Stimulated activated CD4-positive, alpha-beta T cell treated with anti-CD3 and anti-CD28 coated beads, Interleukin-2, amount 100 ng/mL, for 24 hours (primary cell): ENCODE measurements around the gene CLK3.
A peak's percentile ranks its signal among the peaks of the same experiment; 100 is the strongest.

Experiments used
- DNase-seq, 2 donors: peaks; one replicate each; pipeline ENCODE4 v3.0.0-alpha.2; 2020

Gene CLK3

GRCh38 chr15:74603789-74604705, 11.6 kb upstream of the CLK3 start:
- DNase-seq = no peak

- DNase-seq = no peak
Measured at GRCh38 chr15:74604983-74605794, 10.4 kb upstream of the CLK3 start.

GRCh38 chr15:74605795-74606150, 9.9 kb upstream of the CLK3 start:
- DNase-seq = no peak

GRCh38 chr15:74608786-74609185, 6.8 kb upstream of the CLK3 start:
- no peak for DNase-seq

GRCh38 chr15:74609938-74610301, 5.7 kb upstream of the CLK3 start:
- DNase-seq = no peak

- DNase-seq = no peak
Measured at GRCh38 chr15:74610302-74610951, 5.2 kb upstream of the CLK3 start.

GRCh38 chr15:74611341-74611740, 4.3 kb upstream of the CLK3 start:
- DNase-seq = no peak

- DNase-seq = no peak
Measured at GRCh38 chr15:74611834-74612233, 3.8 kb upstream of the CLK3 start.

GRCh38 chr15:74612677-74613076, 3.0 kb upstream of the CLK3 start:
- DNase-seq = no peak

GRCh38 chr15:74613089-74613952, 2.3 kb upstream of the CLK3 start:
- DNase-seq = no peak

- no peak for DNase-seq
Measured at GRCh38 chr15:74613953-74614743, 1.5 kb upstream of the CLK3 start.

- peak; percentile 85 to 88 for DNase-seq
Measured at GRCh38 chr15:74614744-74615507, 710 bp upstream of the CLK3 start.

- DNase-seq = peak; percentile 70 to 72
Measured at GRCh38 chr15:74616366-74616939, 817 bp downstream of the CLK3 start.

GRCh38 chr15:74616996-74617395, 1.4 kb downstream of the CLK3 start:
- DNase-seq = no peak

GRCh38 chr15:74618841-74619596, 3.4 kb downstream of the CLK3 start:
- no peak for DNase-seq

- no peak for DNase-seq
Measured at GRCh38 chr15:74619916-74620635, 4.4 kb downstream of the CLK3 start.

GRCh38 chr15:74620636-74621545, 5.3 kb downstream of the CLK3 start:
- DNase-seq = peak; percentile 80

GRCh38 chr15:74621546-74621920, 5.9 kb downstream of the CLK3 start:
- no peak for DNase-seq
